ENCODE data around the gene LRRC43.

LRRC43 gene

GRCh38 chr12:122182887-122183587 is at the start of gene LRRC43:
Gene LRRC43, plus strand, starts transcription at chr12:122183123. Its CDS starts 22 bp downstream, at chr12:122183145.
- H3K4me3 ChIP-seq (ENCODE audit: low read length) = peak within 1 kb of the TSS; percentile 45
- DNase-seq (ENCODE audit: low read depth) = peak; percentile 25
- TF ChIP-seq, protein P1, sequence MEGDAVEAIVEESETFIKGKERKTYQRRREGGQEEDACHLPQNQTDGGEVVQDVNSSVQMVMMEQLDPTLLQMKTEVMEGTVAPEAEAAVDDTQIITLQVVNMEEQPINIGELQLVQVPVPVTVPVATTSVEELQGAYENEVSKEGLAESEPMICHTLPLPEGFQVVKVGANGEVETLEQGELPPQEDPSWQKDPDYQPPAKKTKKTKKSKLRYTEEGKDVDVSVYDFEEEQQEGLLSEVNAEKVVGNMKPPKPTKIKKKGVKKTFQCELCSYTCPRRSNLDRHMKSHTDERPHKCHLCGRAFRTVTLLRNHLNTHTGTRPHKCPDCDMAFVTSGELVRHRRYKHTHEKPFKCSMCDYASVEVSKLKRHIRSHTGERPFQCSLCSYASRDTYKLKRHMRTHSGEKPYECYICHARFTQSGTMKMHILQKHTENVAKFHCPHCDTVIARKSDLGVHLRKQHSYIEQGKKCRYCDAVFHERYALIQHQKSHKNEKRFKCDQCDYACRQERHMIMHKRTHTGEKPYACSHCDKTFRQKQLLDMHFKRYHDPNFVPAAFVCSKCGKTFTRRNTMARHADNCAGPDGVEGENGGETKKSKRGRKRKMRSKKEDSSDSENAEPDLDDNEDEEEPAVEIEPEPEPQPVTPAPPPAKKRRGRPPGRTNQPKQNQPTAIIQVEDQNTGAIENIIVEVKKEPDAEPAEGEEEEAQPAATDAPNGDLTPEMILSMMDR (IDR thresholded peaks at IDR 0.05; ENCODE audit: insufficient read depth, low read depth, low read length, missing control alignments) = no peak

GRCh38 chr12:122133192-122133950 is 49.6 kb upstream of the LRRC43 start:
- no peak overlapping the region for H3K4me3 ChIP-seq (ENCODE audit: low read length)
- DNase-seq (ENCODE audit: low read depth) = no peak
- TF ChIP-seq, protein P1 (IDR thresholded peaks at IDR 0.05; ENCODE audit: insufficient read depth, low read depth, low read length, missing control alignments) = no peak

- no peak for DNase-seq (ENCODE audit: low read depth)
- no peak overlapping the region for H3K4me3 ChIP-seq (ENCODE audit: low read length)
- TF ChIP-seq, protein P1 (IDR thresholded peaks at IDR 0.05; ENCODE audit: insufficient read depth, low read depth, low read length, missing control alignments) = no peak
Observed at GRCh38 chr12:122135437-122136031, 47.4 kb upstream of the LRRC43 start.

DNA sequence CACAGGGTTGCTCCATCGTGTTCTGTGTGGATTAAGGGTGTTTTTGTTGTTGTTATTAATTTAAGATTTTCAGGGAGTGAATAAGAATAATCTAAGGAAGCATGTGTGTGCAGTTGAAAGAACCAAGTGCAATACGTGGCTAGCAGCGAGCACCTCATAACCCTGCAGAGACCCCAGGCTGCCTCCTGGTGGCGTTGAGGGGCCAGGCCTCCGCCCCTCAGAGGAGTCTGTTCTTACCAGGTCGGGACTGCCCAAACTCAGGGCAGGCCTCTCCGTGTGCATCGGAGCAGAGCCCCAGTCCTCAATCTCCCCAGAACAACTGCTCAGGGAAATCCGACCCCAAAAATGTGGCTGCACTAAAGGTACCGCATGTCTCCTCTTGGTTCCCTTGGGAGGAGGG is 45.7 kb upstream of the LRRC43 start:
- DNase-seq (ENCODE audit: low read depth) = no peak
- no peak overlapping the region for H3K4me3 ChIP-seq (ENCODE audit: low read length)
- TF ChIP-seq, protein P1 (IDR thresholded peaks at IDR 0.05; ENCODE audit: insufficient read depth, low read depth, low read length, missing control alignments) = no peak

DNA sequence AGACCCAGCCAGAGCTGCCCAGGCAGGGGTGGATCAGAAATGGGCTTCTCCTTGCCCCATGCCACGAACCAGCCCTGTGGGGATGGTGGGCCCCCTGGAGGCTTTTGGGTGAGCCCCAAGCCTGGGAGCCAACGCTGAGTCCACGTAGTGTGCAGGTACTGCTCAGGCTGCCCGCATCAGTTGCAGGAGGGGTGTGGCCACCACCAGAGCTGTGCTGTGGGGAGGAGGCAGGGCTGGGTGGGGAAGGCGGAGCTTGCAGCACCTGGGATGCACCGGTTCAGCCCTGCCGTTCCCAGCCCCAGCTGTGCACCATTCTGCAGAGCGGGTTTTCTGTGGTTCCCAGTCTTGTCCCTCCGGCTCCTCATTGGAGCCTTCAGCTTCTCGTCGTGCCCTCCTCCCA is 45.2 kb upstream of the LRRC43 start:
- peak; percentile 80 for DNase-seq (ENCODE audit: low read depth)
- TF ChIP-seq, protein P1 (IDR thresholded peaks at IDR 0.05; ENCODE audit: insufficient read depth, low read depth, low read length, missing control alignments) = no peak
- H3K4me3 ChIP-seq (ENCODE audit: low read length) = no peak overlapping the region

GRCh38 chr12:122138181-122138580 is 44.7 kb upstream of the LRRC43 start:
- TF ChIP-seq, protein P1 (IDR thresholded peaks at IDR 0.05; ENCODE audit: insufficient read depth, low read depth, low read length, missing control alignments) = no peak
- H3K4me3 ChIP-seq (ENCODE audit: low read length) = no peak overlapping the region
- peak; percentile 46 for DNase-seq (ENCODE audit: low read depth)

Data from epithelial cell of esophagus (primary cell).